GM23338 (cell line): ENCODE data around the gene ACSS3. TPM values are rescaled to one million over a fixed set of nuclear protein-coding genes. Genes with fewer than 3 reads are reported as not detected.
A peak's percentile ranks its signal among the peaks of the same experiment; 100 is the strongest.

Source experiments
- ATAC-seq: fragments of 200-7000 bp; cut with Tn5 transposase; 3 replicates; pipeline ENCODE4 v1.9.1; 2020
- DNase-seq: peaks from one replicate; pipeline ENCODE4 v3.0.0-alpha.2; 2015; ENCODE audit warnings: low spot score
- H2AFZ ChIP-seq: fragments of 200-600 bp; sonication (generic); 2 replicates; pipeline ENCODE4 v1.8.0; 2016; ENCODE audit warnings: antibody characterized with exemption, mild to moderate bottlenecking, moderate library complexity
- H3F3A ChIP-seq: fragments of 200-600 bp; sonication (generic); replicated peaks from 2 replicates; pipeline ENCODE4 v1.8.0; 2017; ENCODE audit warnings: antibody characterized with exemption, mixed run types, low read depth
- H3K27ac ChIP-seq: fragments of 200-600 bp; sonication (generic); 2 replicates; pipeline ENCODE4 v1.6.1; 2016; ENCODE audit warnings: low read depth
- H3K27me3 ChIP-seq: fragments of 200-600 bp; sonication (generic); 2 replicates; pipeline ENCODE4 v1.8.0; 2016; ENCODE audit warnings: mild to moderate bottlenecking, mixed run types, moderate library complexity; ENCODE audit not compliant: insufficient read depth
- H3K36me3 ChIP-seq: fragments of 200-600 bp; sonication (generic); 2 replicates; pipeline ENCODE4 v1.8.0; 2016; ENCODE audit warnings: mild to moderate bottlenecking; ENCODE audit not compliant: insufficient read depth
- H3K4me1 ChIP-seq: fragments of 200-600 bp; sonication (generic); 2 replicates; pipeline ENCODE4 v1.8.0; 2016; ENCODE audit warnings: mild to moderate bottlenecking, moderate library complexity; ENCODE audit not compliant: insufficient read depth
- H3K4me2 ChIP-seq: fragments of 200-600 bp; sonication (generic); 2 replicates; pipeline ENCODE4 v1.7.1; 2017; ENCODE audit warnings: mixed run types
- H3K4me3 ChIP-seq: fragments of 200-600 bp; sonication (generic); 2 replicates; pipeline ENCODE4 v1.6.1; 2016; ENCODE audit warnings: mixed run types
- H3K79me2 ChIP-seq: fragments of 200-600 bp; sonication (generic); replicated peaks from 2 replicates; pipeline ENCODE4 v1.8.0; 2017; ENCODE audit warnings: mild to moderate bottlenecking; ENCODE audit not compliant: insufficient read depth
- H3K9me2 ChIP-seq: fragments of 200-600 bp; sonication (generic); 2 replicates; pipeline ENCODE4 v1.8.0; 2017; ENCODE audit not compliant: insufficient read depth
- H4K20me1 ChIP-seq: fragments of 200-600 bp; sonication (generic); replicated peaks from 2 replicates; pipeline ENCODE4 v1.8.0; 2017; ENCODE audit warnings: mild to moderate bottlenecking; ENCODE audit not compliant: insufficient read depth
- H3K27ac Mint-ChIP-seq: 2 replicates; pipeline ENCODE4 v1.8.0; 2020; ENCODE audit warnings: inconsistent platforms, mild to moderate bottlenecking, moderate library complexity, mixed read lengths
- H3K27me3 Mint-ChIP-seq: 3 replicates; pipeline ENCODE4 v1.8.0; 2022; ENCODE audit warnings: low read depth, mild to moderate bottlenecking, moderate library complexity, mixed read lengths, inconsistent platforms; ENCODE audit not compliant: insufficient read depth, poor library complexity
- H3K36me3 Mint-ChIP-seq: 3 replicates; pipeline ENCODE4 v1.8.0; 2021; ENCODE audit warnings: low read depth, mild to moderate bottlenecking, inconsistent platforms, moderate library complexity, mixed read lengths
- H3K4me1 Mint-ChIP-seq: 3 replicates; pipeline ENCODE4 v1.8.0; 2020; ENCODE audit warnings: mild to moderate bottlenecking, inconsistent platforms, mixed read lengths
- H3K4me3 Mint-ChIP-seq: 3 replicates; pipeline ENCODE4 v1.8.0; 2021; ENCODE audit warnings: moderate library complexity, mild to moderate bottlenecking, inconsistent platforms, mixed read lengths
- H3K9me3 Mint-ChIP-seq: 3 replicates; pipeline ENCODE4 v1.8.0; 2020; ENCODE audit warnings: moderate library complexity, mild to moderate bottlenecking, inconsistent platforms, mixed read lengths
- CREB1 ChIP-seq: fragments of 250-450 bp; sonication (Bioruptor Pico); IDR thresholded peaks from 2 replicates; pipeline ENCODE4 v1.5.0; 2020; ENCODE audit warnings: low read depth, mild to moderate bottlenecking, moderate library complexity
- EZH2 ChIP-seq: fragments of 200-600 bp; sonication (generic); IDR thresholded peaks from one replicate; pipeline ENCODE4 v1.8.0; 2017; ENCODE audit warnings: antibody characterized with exemption, mild to moderate bottlenecking, low read depth; ENCODE audit not compliant: unreplicated experiment
- EZH2phosphoT487 ChIP-seq: fragments of 200-600 bp; sonication (generic); IDR thresholded peaks from one replicate; pipeline ENCODE4 v1.8.1; 2018; ENCODE audit warnings: antibody characterized with exemption; ENCODE audit not compliant: unreplicated experiment
- POLR2AphosphoS5 ChIP-seq: IDR thresholded peaks from 2 replicates; pipeline ENCODE4 v1.6.1; 2016; ENCODE audit warnings: antibody characterized with exemption, low read depth
- STAT1 ChIP-seq: IDR thresholded peaks from one replicate; pipeline ENCODE4 v1.6.1; 2016; ENCODE audit warnings: antibody characterized with exemption; ENCODE audit not compliant: unreplicated experiment
- ZNF114 ChIP-seq: fragments of 250-450 bp; sonication (Bioruptor Pico); IDR thresholded peaks from 2 replicates; pipeline ENCODE4 v1.5.0; 2020; ENCODE audit warnings: mild to moderate bottlenecking, moderate library complexity
- polyA plus RNA-seq: library from polyadenylated mRNA; unstranded; fragments of >200 nt; fragmentation: Nextera tagmentation; extraction: Ambion mirVana; gene quantifications from 2 replicates; pipeline ENCODE4 v1.2.1, GENCODE V29; 2016
- total RNA-seq: library from RNA; depleted of rRNA; stranded (reverse); fragments of >200 nt; shearing (Covaris generic); gene quantifications from 2 replicates; pipeline ENCODE4 v1.2.3, GENCODE V29; 2014
- TF ChIP-seq, protein P1 (sequence below): IDR thresholded peaks from 2 replicates; pipeline ENCODE4 v1.6.1; 2016; ENCODE audit warnings: antibody characterized with exemption
- TF ChIP-seq, protein P2 (sequence below), 2 experiments: fragments of 200-600 bp in 1 of 2; sonication (generic) in 1 of 2; conservative IDR thresholded peaks; 2 replicates each; pipeline versions ENCODE4 v1.5.1 to v1.6.1; 2016 to 2017; ENCODE audit warnings: antibody characterized with exemption in 2 of 2, low read depth in 2 of 2, mild to moderate bottlenecking in 2 of 2, moderate library complexity in 1 of 2
- TF ChIP-seq, protein P3 (sequence below): IDR thresholded peaks from one replicate; pipeline ENCODE4 v1.6.1; 2018; ENCODE audit warnings: antibody characterized with exemption; ENCODE audit not compliant: unreplicated experiment

Gene ACSS3
- total and polyA plus RNA-seq, 2 experiments from 2014 or later = 7.4 to 28.9 TPM

DNA sequence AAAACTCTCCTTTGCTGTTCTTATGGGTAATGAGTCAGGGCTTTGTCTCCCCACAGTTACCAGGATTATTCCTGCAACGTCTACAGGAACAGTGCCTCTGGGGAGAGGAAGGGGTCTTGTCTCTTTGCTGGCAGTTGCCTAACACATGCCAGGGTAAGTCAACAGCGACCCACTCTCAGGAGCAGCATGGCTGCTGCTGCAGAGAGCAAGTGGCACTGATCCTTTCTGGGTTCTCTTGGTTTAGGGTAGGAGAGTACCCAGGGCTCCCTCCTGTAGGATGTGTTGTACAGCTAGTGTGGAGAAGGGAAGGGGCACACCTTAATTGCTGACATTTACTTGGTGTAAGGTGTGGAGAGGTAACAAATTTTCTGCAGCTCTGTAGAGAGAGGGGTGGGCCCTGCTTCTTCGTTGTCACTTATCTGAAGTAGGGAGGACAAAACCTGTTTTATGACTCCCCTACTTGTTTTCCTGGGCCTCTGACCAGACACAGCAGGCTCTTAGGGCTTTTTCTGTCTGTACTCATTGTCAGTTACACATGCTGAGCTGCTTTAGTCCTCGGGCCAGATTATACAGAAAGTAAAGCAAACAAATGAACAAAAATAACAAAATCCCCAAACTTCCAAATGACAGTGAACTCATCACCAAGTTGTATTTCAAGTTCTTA is 168.2 kb downstream of the ACSS3 start:
- H3K9me3 Mint-ChIP-seq = peaks cover 8% of the 10 kb centered on the region; the same call in 2 of the 3 replicates

DNA sequence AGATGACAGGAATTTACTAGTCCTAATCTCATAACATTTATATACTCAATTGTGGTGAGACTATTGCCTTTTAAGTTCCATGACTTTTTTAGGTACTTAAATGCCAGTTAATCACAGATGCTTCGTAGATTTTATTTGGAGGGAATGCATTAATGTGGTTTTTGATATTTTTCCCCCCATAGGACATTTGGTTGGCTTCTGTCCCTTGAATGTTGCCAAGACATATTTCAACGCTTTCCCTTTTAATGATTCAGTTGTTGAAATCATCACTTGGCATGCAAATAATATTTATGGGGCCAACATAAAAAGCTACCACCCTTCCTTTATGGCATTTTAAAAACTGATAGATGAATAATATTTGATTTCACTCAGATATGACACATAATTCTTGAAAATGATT is 172.1 kb downstream of the ACSS3 start:
- Histone ChIP-seq H3K4me3 (no peak overlapping the region), H3K4me1 (no peaks in the 10 kb centered on the region), H3K79me2 (no peaks in the 10 kb centered on the region), H3K27ac (no peak overlapping the region), H3K27me3 (no peaks in the 10 kb centered on the region), H3K9me2 (no peaks in the 10 kb centered on the region), H3K4me2 (no peak overlapping the region), H4K20me1 (no peaks in the 10 kb centered on the region), H2AFZ (no peak overlapping the region), H3F3A (no peaks in the 10 kb centered on the region), H3K36me3 (no peaks in the 10 kb centered on the region)
- Mint-ChIP-seq H3K9me3 (no peaks in the 10 kb centered on the region), H3K36me3 (no peaks in the 10 kb centered on the region), H3K27ac (no peak overlapping the region), H3K27me3 (no peaks in the 10 kb centered on the region), H3K4me1 (peaks cover 11% of the 10 kb centered on the region; the same call in 2 of the 3 replicates), H3K4me3 (no peak overlapping the region)
- no peak for DNase-seq
- ATAC-seq = no peak
- TF ChIP-seq, protein P1, sequence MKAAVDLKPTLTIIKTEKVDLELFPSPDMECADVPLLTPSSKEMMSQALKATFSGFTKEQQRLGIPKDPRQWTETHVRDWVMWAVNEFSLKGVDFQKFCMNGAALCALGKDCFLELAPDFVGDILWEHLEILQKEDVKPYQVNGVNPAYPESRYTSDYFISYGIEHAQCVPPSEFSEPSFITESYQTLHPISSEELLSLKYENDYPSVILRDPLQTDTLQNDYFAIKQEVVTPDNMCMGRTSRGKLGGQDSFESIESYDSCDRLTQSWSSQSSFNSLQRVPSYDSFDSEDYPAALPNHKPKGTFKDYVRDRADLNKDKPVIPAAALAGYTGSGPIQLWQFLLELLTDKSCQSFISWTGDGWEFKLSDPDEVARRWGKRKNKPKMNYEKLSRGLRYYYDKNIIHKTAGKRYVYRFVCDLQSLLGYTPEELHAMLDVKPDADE = no peak

More for the DNA sequence above, 168.2 kb downstream of the ACSS3 start:
- H3K4me3 ChIP-seq = no peak overlapping the region
- no peak overlapping the region for H2AFZ ChIP-seq
- no peaks in the 10 kb centered on the region for H3K27me3 ChIP-seq
- Mint-ChIP-seq H3K4me3 (no peak overlapping the region), H3K27ac (peak overlapping the region; percentile 86), H3K4me1 (peaks cover 10% of the 10 kb centered on the region; the same call in 2 of the 3 replicates), H3K36me3 (peaks cover 17% of the 10 kb centered on the region; the same call in 2 of the 3 replicates), H3K27me3 (no peaks in the 10 kb centered on the region)
- H3K36me3 ChIP-seq = no peaks in the 10 kb centered on the region
- ATAC-seq (peak; percentile 81), DNase-seq (no peak)
- no peaks in the 10 kb centered on the region for H4K20me1 ChIP-seq
- no peaks in the 10 kb centered on the region for H3K4me1 ChIP-seq
- TF ChIP-seq EZH2phosphoT487 = no peak
- TF ChIP-seq, protein P2, sequence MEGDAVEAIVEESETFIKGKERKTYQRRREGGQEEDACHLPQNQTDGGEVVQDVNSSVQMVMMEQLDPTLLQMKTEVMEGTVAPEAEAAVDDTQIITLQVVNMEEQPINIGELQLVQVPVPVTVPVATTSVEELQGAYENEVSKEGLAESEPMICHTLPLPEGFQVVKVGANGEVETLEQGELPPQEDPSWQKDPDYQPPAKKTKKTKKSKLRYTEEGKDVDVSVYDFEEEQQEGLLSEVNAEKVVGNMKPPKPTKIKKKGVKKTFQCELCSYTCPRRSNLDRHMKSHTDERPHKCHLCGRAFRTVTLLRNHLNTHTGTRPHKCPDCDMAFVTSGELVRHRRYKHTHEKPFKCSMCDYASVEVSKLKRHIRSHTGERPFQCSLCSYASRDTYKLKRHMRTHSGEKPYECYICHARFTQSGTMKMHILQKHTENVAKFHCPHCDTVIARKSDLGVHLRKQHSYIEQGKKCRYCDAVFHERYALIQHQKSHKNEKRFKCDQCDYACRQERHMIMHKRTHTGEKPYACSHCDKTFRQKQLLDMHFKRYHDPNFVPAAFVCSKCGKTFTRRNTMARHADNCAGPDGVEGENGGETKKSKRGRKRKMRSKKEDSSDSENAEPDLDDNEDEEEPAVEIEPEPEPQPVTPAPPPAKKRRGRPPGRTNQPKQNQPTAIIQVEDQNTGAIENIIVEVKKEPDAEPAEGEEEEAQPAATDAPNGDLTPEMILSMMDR (conservative IDR thresholded peaks at IDR 0.05; ENCODE audit: low read depth in 2 of 2) = no peak
- no peak for TF ChIP-seq CREB1 (CRISPR knock-in tag)
- no peak for TF ChIP-seq POLR2AphosphoS5
- no peak for TF ChIP-seq ZNF114 (CRISPR knock-in tag)
- TF ChIP-seq EZH2 = no peak
- H3F3A ChIP-seq = no peaks in the 10 kb centered on the region
- no peak overlapping the region for H3K27ac ChIP-seq
- H3K79me2 ChIP-seq = no peaks in the 10 kb centered on the region
- no peaks in the 10 kb centered on the region for H3K9me2 ChIP-seq
- no peak overlapping the region for H3K4me2 ChIP-seq

DNA sequence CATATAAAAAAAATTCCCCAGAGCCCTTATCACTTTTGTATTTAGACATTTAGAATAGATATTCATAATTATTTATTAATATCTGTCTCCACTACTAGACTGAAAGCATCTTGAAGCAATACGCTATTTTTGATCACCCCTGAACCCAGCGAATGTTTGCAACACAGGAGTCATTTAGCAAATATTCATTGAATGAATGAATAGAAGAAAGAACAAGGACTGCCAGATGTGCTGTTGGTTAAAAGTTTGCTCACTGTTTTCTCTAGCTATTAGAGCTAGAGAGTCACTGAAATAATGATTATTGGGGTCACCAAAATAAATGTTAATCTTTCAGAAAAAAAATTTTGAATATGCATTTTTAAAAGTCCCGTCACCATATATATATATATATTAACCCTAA is 174.3 kb downstream of the ACSS3 start:
- no peak overlapping the region for H2AFZ ChIP-seq
- no peak overlapping the region for H3K27ac ChIP-seq
- peaks cover 7% of the 10 kb centered on the region for H3K4me1 ChIP-seq
- Mint-ChIP-seq H3K9me3 (no peaks in the 10 kb centered on the region), H3K27ac (no peak overlapping the region), H3K4me1 (peaks cover 17% of the 10 kb centered on the region), H3K36me3 (peaks cover 7% of the 10 kb centered on the region; the same call in 1 of the 3 replicates), H3K27me3 (no peaks in the 10 kb centered on the region), H3K4me3 (no peak overlapping the region)
- no peak for ATAC-seq
- no peaks in the 10 kb centered on the region for H3K36me3 ChIP-seq
- no peaks in the 10 kb centered on the region for H4K20me1 ChIP-seq
- no peak for DNase-seq
- no peaks in the 10 kb centered on the region for H3K79me2 ChIP-seq
- no peaks in the 10 kb centered on the region for H3K27me3 ChIP-seq
- no peaks in the 10 kb centered on the region for H3F3A ChIP-seq
- H3K9me2 ChIP-seq = no peaks in the 10 kb centered on the region
- H3K4me2 ChIP-seq = no peak overlapping the region
- H3K4me3 ChIP-seq = no peak overlapping the region
- TF ChIP-seq, protein P3, sequence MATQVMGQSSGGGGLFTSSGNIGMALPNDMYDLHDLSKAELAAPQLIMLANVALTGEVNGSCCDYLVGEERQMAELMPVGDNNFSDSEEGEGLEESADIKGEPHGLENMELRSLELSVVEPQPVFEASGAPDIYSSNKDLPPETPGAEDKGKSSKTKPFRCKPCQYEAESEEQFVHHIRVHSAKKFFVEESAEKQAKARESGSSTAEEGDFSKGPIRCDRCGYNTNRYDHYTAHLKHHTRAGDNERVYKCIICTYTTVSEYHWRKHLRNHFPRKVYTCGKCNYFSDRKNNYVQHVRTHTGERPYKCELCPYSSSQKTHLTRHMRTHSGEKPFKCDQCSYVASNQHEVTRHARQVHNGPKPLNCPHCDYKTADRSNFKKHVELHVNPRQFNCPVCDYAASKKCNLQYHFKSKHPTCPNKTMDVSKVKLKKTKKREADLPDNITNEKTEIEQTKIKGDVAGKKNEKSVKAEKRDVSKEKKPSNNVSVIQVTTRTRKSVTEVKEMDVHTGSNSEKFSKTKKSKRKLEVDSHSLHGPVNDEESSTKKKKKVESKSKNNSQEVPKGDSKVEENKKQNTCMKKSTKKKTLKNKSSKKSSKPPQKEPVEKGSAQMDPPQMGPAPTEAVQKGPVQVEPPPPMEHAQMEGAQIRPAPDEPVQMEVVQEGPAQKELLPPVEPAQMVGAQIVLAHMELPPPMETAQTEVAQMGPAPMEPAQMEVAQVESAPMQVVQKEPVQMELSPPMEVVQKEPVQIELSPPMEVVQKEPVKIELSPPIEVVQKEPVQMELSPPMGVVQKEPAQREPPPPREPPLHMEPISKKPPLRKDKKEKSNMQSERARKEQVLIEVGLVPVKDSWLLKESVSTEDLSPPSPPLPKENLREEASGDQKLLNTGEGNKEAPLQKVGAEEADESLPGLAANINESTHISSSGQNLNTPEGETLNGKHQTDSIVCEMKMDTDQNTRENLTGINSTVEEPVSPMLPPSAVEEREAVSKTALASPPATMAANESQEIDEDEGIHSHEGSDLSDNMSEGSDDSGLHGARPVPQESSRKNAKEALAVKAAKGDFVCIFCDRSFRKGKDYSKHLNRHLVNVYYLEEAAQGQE = no peak
- TF ChIP-seq POLR2AphosphoS5 (no peak), STAT1 (no peak)
